ENCODE measurements around the gene CHCHD6.

- TF ChIP-seq CTCF (IDR thresholded peaks at IDR 0.05) = no peak
- TF ChIP-seq POLR2A (IDR thresholded peaks at IDR 0.05) = no peak
These were observed 249.1 kb downstream of the CHCHD6 start for GRCh38 chr3:126952983-126953660.
